Liver (tissue), 3 donors: ENCODE data around the gene TRHDE.

ENCODE experiments used
- JUND ChIP-seq, 2 donors: IDR thresholded peaks; 2 replicates each; pipeline ENCODE4 v1.6.1; 2016; ENCODE audit warnings: antibody characterized with exemption in 2 of 2
- NR2F2 ChIP-seq: IDR thresholded peaks from 2 replicates; pipeline ENCODE4 v1.6.1; 2016; ENCODE audit warnings: antibody characterized with exemption
- RAD21 ChIP-seq, 2 donors: IDR thresholded peaks; 2 replicates each; pipeline ENCODE4 v1.6.1; 2016; ENCODE audit warnings: antibody characterized with exemption in 2 of 2, mild to moderate bottlenecking in 2 of 2
- SP1 ChIP-seq: IDR thresholded peaks from 2 replicates; pipeline ENCODE4 v1.6.1; 2018; ENCODE audit warnings: antibody characterized with exemption, mild to moderate bottlenecking
- YY1 ChIP-seq: IDR thresholded peaks from 2 replicates; pipeline ENCODE4 v1.6.1; 2016; ENCODE audit warnings: antibody characterized with exemption, mild to moderate bottlenecking
- TF ChIP-seq, protein P1 (sequence below): fragments of 150-350 bp; IDR thresholded peaks from 2 replicates; pipeline ENCODE4 v1.5.1; 2017; ENCODE audit warnings: improper control_type of control experiment, low read depth, low read length; ENCODE audit not compliant: missing input control
- TF ChIP-seq, protein P2 (sequence below): IDR thresholded peaks from 2 replicates; pipeline ENCODE4 v1.6.1; 2016; ENCODE audit warnings: antibody characterized with exemption
- TF ChIP-seq, protein P3 (sequence below): IDR thresholded peaks from 2 replicates; pipeline ENCODE4 v1.6.1; 2016; ENCODE audit warnings: antibody characterized with exemption
- TF ChIP-seq, protein P4 (sequence below): IDR thresholded peaks from 2 replicates; pipeline ENCODE4 v1.6.1; 2016; ENCODE audit warnings: antibody characterized with exemption, mild to moderate bottlenecking
- donor health status: healthy.
- donor health status: healthy.

DNA sequence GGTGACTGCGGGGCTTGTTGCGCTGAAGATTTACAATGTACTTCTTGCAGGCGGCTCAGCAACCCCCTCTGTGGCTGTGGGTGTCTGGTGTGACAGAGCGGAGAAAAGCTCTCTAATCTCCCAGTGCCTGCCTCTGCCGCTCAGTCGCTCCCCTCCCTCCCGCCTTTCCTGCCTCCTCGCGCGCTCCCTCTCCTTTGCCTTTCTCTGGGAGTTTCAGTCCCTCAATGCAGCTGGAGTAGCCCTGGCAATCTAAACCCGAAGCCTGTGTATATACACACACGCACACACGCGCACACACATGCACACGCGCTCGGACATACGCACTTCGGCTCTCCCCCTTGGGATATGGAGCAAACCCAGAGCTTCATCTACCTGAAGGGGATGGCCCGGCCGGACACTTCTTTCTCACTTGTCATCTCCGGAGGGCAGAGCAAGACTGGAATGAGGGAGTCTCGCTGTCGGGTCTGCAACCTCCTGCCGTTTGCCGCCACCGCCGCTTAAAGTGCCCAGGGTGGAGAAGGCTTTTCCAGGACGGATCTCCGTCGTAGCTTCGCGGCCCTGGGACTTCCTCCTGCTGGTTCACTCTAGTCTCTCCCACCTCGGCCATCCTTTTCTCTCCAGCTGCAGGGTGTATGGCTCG lies 599 bp upstream of the TRHDE start:
- TF ChIP-seq RAD21 (IDR thresholded peaks at IDR 0.05) (no peak), JUND (IDR thresholded peaks at IDR 0.05) (no peak), YY1 (no peak), NR2F2 (no peak), SP1 (no peak)
- TF ChIP-seq, protein P1, sequence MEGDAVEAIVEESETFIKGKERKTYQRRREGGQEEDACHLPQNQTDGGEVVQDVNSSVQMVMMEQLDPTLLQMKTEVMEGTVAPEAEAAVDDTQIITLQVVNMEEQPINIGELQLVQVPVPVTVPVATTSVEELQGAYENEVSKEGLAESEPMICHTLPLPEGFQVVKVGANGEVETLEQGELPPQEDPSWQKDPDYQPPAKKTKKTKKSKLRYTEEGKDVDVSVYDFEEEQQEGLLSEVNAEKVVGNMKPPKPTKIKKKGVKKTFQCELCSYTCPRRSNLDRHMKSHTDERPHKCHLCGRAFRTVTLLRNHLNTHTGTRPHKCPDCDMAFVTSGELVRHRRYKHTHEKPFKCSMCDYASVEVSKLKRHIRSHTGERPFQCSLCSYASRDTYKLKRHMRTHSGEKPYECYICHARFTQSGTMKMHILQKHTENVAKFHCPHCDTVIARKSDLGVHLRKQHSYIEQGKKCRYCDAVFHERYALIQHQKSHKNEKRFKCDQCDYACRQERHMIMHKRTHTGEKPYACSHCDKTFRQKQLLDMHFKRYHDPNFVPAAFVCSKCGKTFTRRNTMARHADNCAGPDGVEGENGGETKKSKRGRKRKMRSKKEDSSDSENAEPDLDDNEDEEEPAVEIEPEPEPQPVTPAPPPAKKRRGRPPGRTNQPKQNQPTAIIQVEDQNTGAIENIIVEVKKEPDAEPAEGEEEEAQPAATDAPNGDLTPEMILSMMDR: no peak
- TF ChIP-seq, protein P2, sequence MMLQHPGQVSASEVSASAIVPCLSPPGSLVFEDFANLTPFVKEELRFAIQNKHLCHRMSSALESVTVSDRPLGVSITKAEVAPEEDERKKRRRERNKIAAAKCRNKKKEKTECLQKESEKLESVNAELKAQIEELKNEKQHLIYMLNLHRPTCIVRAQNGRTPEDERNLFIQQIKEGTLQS: no peak
- TF ChIP-seq, protein P3, sequence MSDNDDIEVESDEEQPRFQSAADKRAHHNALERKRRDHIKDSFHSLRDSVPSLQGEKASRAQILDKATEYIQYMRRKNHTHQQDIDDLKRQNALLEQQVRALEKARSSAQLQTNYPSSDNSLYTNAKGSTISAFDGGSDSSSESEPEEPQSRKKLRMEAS: no peak
- TF ChIP-seq, protein P4, sequence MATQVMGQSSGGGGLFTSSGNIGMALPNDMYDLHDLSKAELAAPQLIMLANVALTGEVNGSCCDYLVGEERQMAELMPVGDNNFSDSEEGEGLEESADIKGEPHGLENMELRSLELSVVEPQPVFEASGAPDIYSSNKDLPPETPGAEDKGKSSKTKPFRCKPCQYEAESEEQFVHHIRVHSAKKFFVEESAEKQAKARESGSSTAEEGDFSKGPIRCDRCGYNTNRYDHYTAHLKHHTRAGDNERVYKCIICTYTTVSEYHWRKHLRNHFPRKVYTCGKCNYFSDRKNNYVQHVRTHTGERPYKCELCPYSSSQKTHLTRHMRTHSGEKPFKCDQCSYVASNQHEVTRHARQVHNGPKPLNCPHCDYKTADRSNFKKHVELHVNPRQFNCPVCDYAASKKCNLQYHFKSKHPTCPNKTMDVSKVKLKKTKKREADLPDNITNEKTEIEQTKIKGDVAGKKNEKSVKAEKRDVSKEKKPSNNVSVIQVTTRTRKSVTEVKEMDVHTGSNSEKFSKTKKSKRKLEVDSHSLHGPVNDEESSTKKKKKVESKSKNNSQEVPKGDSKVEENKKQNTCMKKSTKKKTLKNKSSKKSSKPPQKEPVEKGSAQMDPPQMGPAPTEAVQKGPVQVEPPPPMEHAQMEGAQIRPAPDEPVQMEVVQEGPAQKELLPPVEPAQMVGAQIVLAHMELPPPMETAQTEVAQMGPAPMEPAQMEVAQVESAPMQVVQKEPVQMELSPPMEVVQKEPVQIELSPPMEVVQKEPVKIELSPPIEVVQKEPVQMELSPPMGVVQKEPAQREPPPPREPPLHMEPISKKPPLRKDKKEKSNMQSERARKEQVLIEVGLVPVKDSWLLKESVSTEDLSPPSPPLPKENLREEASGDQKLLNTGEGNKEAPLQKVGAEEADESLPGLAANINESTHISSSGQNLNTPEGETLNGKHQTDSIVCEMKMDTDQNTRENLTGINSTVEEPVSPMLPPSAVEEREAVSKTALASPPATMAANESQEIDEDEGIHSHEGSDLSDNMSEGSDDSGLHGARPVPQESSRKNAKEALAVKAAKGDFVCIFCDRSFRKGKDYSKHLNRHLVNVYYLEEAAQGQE: no peak
